ENCODE data around the gene STAP1. TPM values are rescaled to one million over a fixed set of nuclear protein-coding genes. Genes with fewer than 3 reads are reported as not detected.

Gene STAP1
- total RNA-seq, 1 experiment from 2014 or later = not detected

- Histone ChIP-seq H3K18ac (ENCODE audit: insufficient read length, low read depth, low read length) (no peak overlapping the region), H3K79me2 (ENCODE audit: insufficient read depth, low read length) (no peaks in the 10 kb centered on the region; the same call in 1 of the 2 replicates), H3K27ac (ENCODE audit: insufficient read length, low read depth, low read length) (no peak overlapping the region), H3K9me3 (ENCODE audit: control insufficient read depth, low read depth, low read length) (no peaks in the 10 kb centered on the region), H3K9ac (ENCODE audit: extremely low read depth, insufficient read length, low read length) (no peak overlapping the region), H2BK12ac (ENCODE audit: insufficient read length, low read depth, low read length) (no peak overlapping the region), H4K20me1 (ENCODE audit: control insufficient read depth, insufficient read depth, insufficient read length) (no peaks in the 10 kb centered on the region), H3K79me1 (ENCODE audit: insufficient read depth, low read depth, low read length, poor library complexity, severe bottlenecking) (no peaks in the 10 kb centered on the region), H3T11ph (ENCODE audit: low read length) (no peak overlapping the region), H2AFZ (ENCODE audit: low read length) (no peak overlapping the region), H3K56ac (ENCODE audit: insufficient read length, low read depth, low read length) (no peak overlapping the region), H3K23me2 (ENCODE audit: insufficient read length, low read depth, low read length, poor library complexity, severe bottlenecking) (peaks cover 3% of the 10 kb centered on the region), H3K14ac (ENCODE audit: insufficient read depth, low read length) (no peak overlapping the region), H3K4ac (ENCODE audit: low read depth, low read length) (no peak overlapping the region), H2BK5ac (ENCODE audit: insufficient read length, low read length) (no peak overlapping the region), H2BK20ac (ENCODE audit: low read depth, low read length, poor library complexity, severe bottlenecking) (no peak overlapping the region), H3K27me3 (ENCODE audit: insufficient read depth, low read length) (no peaks in the 10 kb centered on the region), H2BK15ac (ENCODE audit: low read depth, low read length) (no peak overlapping the region), H4K91ac (ENCODE audit: insufficient read length, low read depth, low read length) (no peak overlapping the region), H2BK120ac (ENCODE audit: low read depth, low read length, poor library complexity, severe bottlenecking) (no peak overlapping the region), H3K4me2 (ENCODE audit: insufficient read depth, insufficient read length, low read length) (no peak overlapping the region), H3K4me1 (ENCODE audit: insufficient read depth, low read length) (no peaks in the 10 kb centered on the region), H2AK5ac (ENCODE audit: insufficient read length, low read length) (no peak overlapping the region), H4K5ac (ENCODE audit: insufficient read length, low read depth, low read length) (no peak overlapping the region), H4K8ac (replicated peaks; ENCODE audit: insufficient read length, low read depth, low read length) (no peak overlapping the region), H3K23ac (ENCODE audit: insufficient read length, low read depth, low read length) (no peak overlapping the region)
- Mint-ChIP-seq H3K27ac (no peak overlapping the region; a peak in 1 of 7 replicates), H3K27me3 (ENCODE audit: low read depth) (no peaks in the 10 kb centered on the region), H3K36me3 (ENCODE audit: insufficient read depth in 1 of 3, low read depth in 3 of 3) (peaks cover 3 to 15% (median 5%) of the 10 kb centered on the region in 3 experiments; a peak in 3 of 7 replicates), H3K4me1 (peaks cover 8 to 10% of the 10 kb centered on the region in 2 experiments), H3K4me3 (no peak overlapping the region), H3K9me3 (no peaks in the 10 kb centered on the region)
- TF ChIP-seq, protein P1, sequence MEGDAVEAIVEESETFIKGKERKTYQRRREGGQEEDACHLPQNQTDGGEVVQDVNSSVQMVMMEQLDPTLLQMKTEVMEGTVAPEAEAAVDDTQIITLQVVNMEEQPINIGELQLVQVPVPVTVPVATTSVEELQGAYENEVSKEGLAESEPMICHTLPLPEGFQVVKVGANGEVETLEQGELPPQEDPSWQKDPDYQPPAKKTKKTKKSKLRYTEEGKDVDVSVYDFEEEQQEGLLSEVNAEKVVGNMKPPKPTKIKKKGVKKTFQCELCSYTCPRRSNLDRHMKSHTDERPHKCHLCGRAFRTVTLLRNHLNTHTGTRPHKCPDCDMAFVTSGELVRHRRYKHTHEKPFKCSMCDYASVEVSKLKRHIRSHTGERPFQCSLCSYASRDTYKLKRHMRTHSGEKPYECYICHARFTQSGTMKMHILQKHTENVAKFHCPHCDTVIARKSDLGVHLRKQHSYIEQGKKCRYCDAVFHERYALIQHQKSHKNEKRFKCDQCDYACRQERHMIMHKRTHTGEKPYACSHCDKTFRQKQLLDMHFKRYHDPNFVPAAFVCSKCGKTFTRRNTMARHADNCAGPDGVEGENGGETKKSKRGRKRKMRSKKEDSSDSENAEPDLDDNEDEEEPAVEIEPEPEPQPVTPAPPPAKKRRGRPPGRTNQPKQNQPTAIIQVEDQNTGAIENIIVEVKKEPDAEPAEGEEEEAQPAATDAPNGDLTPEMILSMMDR (conservative IDR thresholded peaks at IDR 0.05) = no peak
- DNase-seq = no peak
- no CpG with 5 or more reads among the region's 4 CpGs for WGBS (ENCODE audit: extremely low coverage, insufficient read length, low lambda C conversion rate)
Measured at GRCh38 chr4:67546971-67547370, 11.6 kb upstream of the STAP1 start.
